K562 (cell line): ENCODE measurements around the gene RAB40B. TPM values are rescaled to one million over a fixed set of nuclear protein-coding genes. Genes with fewer than 3 reads are reported as not detected.

Experiments used
- AFF1 ChIP-seq, 2 experiments: fragments of 450-650 bp; IDR thresholded peaks; 2 replicates each; pipeline ENCODE4 v1.6.1; 2018; ENCODE audit warnings: mild to moderate bottlenecking in 2 of 2, low read depth in 1 of 2; ENCODE audit not compliant: partially characterized antibody in 2 of 2
- BCL6 ChIP-seq: fragments of 250-450 bp; sonication (Bioruptor Pico); IDR thresholded peaks from 2 replicates; pipeline ENCODE4 v1.4.0; 2020
- BHLHE40 ChIP-seq: IDR thresholded peaks from 2 replicates; pipeline ENCODE4 v1.6.1; 2011; ENCODE audit warnings: low read length, improper control_type of control experiment
- C11orf30 ChIP-seq: fragments of 450-650 bp; IDR thresholded peaks from 2 replicates; pipeline ENCODE4 v1.6.1; 2016; ENCODE audit warnings: low read depth, mild to moderate bottlenecking
- CXXC5 ChIP-seq: fragments of 250-450 bp; sonication (Bioruptor Pico); IDR thresholded peaks from 2 replicates; pipeline ENCODE4 v1.8.0; 2022; ENCODE audit warnings: inconsistent platforms, mild to moderate bottlenecking, moderate library complexity
- ETS1 ChIP-seq: conservative IDR thresholded peaks from 2 replicates; pipeline ENCODE4 v1.6.1; 2011; ENCODE audit warnings: low read depth, mild to moderate bottlenecking, low read length; ENCODE audit not compliant: control insufficient read depth
- LARP7 ChIP-seq: fragments of 450-650 bp; IDR thresholded peaks from 2 replicates; pipeline ENCODE4 v1.6.1; 2016
- MAX ChIP-seq: sonication (generic); formaldehyde crosslinking; IDR thresholded peaks from 2 replicates; pipeline ENCODE4 v1.9.0; 2022; ENCODE audit warnings: mild to moderate bottlenecking, missing genetic modification reagents
- MNT ChIP-seq, 2 experiments: fragments of 450-650 bp; conservative IDR thresholded peaks; 2 replicates each; pipeline ENCODE4 v1.6.1; 2017; ENCODE audit warnings: mild to moderate bottlenecking in 2 of 2, moderate library complexity in 2 of 2
- PHF20 ChIP-seq: fragments of 450-650 bp; IDR thresholded peaks from 2 replicates; pipeline ENCODE4 v1.6.1; 2018; ENCODE audit not compliant: partially characterized antibody
- POLR2A ChIP-seq: fragments of 450-650 bp; conservative IDR thresholded peaks from 2 replicates; pipeline ENCODE4 v1.6.1; 2016
- POLR2AphosphoS5 ChIP-seq: IDR thresholded peaks from 2 replicates; pipeline ENCODE4 v1.6.1; 2011; ENCODE audit warnings: mild to moderate bottlenecking, low read depth, low read length, moderate library complexity; ENCODE audit not compliant: control insufficient read depth, insufficient read depth
- RBBP5 ChIP-seq: fragments of 200-600 bp; sonication (generic); IDR thresholded peaks from 2 replicates; pipeline ENCODE4 v1.6.1; 2012; ENCODE audit warnings: borderline replicate concordance, mild to moderate bottlenecking, low read length, control low read depth, inconsistent platforms; ENCODE audit not compliant: insufficient read depth, poor library complexity, severe bottlenecking
- SIN3B ChIP-seq: fragments of 450-650 bp; IDR thresholded peaks from 2 replicates; pipeline ENCODE4 v1.6.1; 2017; ENCODE audit warnings: low read depth, mild to moderate bottlenecking, moderate library complexity
- SOX6 ChIP-seq: fragments of 450-650 bp; IDR thresholded peaks from 2 replicates; pipeline ENCODE4 v1.6.1; 2014; ENCODE audit warnings: mild to moderate bottlenecking
- TAF1 ChIP-seq: IDR thresholded peaks from 2 replicates; pipeline ENCODE4 v1.6.1; 2011; ENCODE audit warnings: mild to moderate bottlenecking, low read length, moderate library complexity; ENCODE audit not compliant: insufficient read depth, control insufficient read depth, severe bottlenecking; ENCODE audit errors: extremely low read depth
- TBP ChIP-seq: optimal IDR thresholded peaks from 2 replicates; pipeline ENCODE3; 2011; ENCODE audit warnings: low read depth, low read length, improper control_type of control experiment
- ZFX ChIP-seq: sonication (generic); formaldehyde crosslinking; IDR thresholded peaks from 2 replicates; pipeline ENCODE4 v1.8.0; 2022; ENCODE audit warnings: mild to moderate bottlenecking, missing genetic modification reagents, moderate library complexity
- polyA plus RNA-seq, 8 experiments: library from polyadenylated mRNA; depleted of rRNA in 4 of 8; stranded (reverse) in 5 of 8; unstranded in 3 of 8; fragments of >200 nt; fragmentation: Nextera tagmentation in 2 of 8; fragmentation: Illumina TruSeq in 1 of 8; extraction: Ambion mirVana in 2 of 8; extraction: Trizol in 1 of 8; gene quantifications; 2 replicates each; pipeline versions ENCODE4 v1.2.1 to v1.2.3, GENCODE V29; 2011 to 2014; ENCODE audit warnings: inconsistent platforms in 1 of 8, missing spikeins in 1 of 8
- total RNA-seq, 7 experiments: library from RNA; depleted of rRNA in 6 of 7; stranded (reverse); fragments of >200 nt in 6 of 7; fragmentation: Illumina TruSeq in 2 of 7; extraction: Trizol in 2 of 7; gene quantifications; 2 replicates each; pipeline versions ENCODE4 v1.2.1 to v1.2.3, GENCODE V29; 2011 to 2021; ENCODE audit warnings: low replicate concordance in 1 of 7

RAB40B gene
- total and polyA plus RNA-seq, 9 of the 15 experiments (the other 6 are each of a cell fraction or from before 2014, with no cell fraction given), result 0.13 to 4.6 (median 1.4) TPM

- peak; percentile 73 for TF ChIP-seq TAF1
- no peak for TF ChIP-seq AFF1 (IDR thresholded peaks at IDR 0.05; ENCODE audit: low read depth in 1 of 2, partially characterized antibody in 2 of 2)
- peak; percentile 85 to 89 for TF ChIP-seq MNT (conservative IDR thresholded peaks at IDR 0.05)
- TF ChIP-seq SOX6, result no peak
- TF ChIP-seq CXXC5 (CRISPR knock-in tag), result peak; percentile 20; the same call in 1 of the 2 replicates
- TF ChIP-seq POLR2A, result peak; percentile 82
- peak; percentile 1; the same call in 1 of the 2 replicates for TF ChIP-seq MAX (CRISPR knock-in tag)
- peak; percentile 66; the same call in 1 of the 2 replicates for TF ChIP-seq C11orf30
- no peak for TF ChIP-seq BCL6 (CRISPR knock-in tag)
- peak; percentile 61; the same call in 1 of the 2 replicates for TF ChIP-seq ZFX (CRISPR knock-in tag)
- TF ChIP-seq SIN3B, result peak; percentile 84
- TF ChIP-seq ETS1, result 0 out of 2 replicates have a peak, but pooled peaks have one; percentile 32
- TF ChIP-seq POLR2AphosphoS5, result peak; percentile 74; the same call in 1 of the 2 replicates
- no peak for TF ChIP-seq LARP7
- peak; percentile 85 for TF ChIP-seq BHLHE40
- TF ChIP-seq TBP, result peak; percentile 60
- TF ChIP-seq PHF20, result peak; percentile 67
- peak; percentile 84 for TF ChIP-seq RBBP5
Observed at GRCh38 chr17:82716203-82717010, 17.9 kb upstream of the RAB40B start, which contains the start of gene FN3KRP (continued).
